ENCODE measurements around the gene LPCAT1.

DNA sequence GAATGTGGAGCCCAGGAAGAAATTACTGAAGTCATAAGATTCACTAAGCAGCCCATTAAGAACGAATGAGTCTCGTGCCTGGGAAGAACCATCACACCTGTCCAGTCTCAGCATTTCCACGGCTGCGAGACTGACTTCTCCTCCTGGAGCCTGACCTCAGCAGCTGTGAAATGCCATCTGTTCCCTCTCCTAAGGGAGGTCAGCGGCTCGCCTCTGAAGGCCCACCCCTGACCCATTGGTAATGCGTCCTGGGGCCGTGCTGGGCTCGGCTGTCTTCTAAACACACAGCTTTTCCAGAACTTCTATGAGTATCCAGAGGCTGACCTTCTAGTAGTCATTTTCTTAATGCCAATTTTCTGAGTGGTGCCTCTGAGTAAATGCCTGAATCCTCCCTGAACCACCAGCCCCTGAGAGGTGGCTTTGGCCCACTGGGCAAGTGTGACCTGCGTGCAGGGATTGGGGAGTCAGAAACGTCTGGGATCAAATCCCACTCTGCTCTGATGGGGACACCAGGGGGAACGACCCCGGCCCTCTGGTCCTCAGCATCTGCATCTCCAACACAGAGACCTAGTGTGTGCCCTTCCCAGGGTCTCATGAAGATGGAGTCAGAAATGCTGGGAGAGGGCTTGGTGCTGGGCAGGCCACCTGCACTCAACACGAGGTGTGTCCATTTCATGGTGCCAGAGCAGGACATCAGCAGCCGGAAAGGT, 84.2 kb downstream of the LPCAT1 start:
- TF ChIP-seq, protein P1, sequence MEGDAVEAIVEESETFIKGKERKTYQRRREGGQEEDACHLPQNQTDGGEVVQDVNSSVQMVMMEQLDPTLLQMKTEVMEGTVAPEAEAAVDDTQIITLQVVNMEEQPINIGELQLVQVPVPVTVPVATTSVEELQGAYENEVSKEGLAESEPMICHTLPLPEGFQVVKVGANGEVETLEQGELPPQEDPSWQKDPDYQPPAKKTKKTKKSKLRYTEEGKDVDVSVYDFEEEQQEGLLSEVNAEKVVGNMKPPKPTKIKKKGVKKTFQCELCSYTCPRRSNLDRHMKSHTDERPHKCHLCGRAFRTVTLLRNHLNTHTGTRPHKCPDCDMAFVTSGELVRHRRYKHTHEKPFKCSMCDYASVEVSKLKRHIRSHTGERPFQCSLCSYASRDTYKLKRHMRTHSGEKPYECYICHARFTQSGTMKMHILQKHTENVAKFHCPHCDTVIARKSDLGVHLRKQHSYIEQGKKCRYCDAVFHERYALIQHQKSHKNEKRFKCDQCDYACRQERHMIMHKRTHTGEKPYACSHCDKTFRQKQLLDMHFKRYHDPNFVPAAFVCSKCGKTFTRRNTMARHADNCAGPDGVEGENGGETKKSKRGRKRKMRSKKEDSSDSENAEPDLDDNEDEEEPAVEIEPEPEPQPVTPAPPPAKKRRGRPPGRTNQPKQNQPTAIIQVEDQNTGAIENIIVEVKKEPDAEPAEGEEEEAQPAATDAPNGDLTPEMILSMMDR (IDR thresholded peaks at IDR 0.05; ENCODE audit: extremely low read depth in 1 of 2, insufficient read depth in 1 of 2, low read depth in 1 of 2, low read length in 2 of 2) = no peak
- TF ChIP-seq POLR2A (IDR thresholded peaks at IDR 0.05; ENCODE audit: low read depth, low read length) (no peak), POLR2AphosphoS5 (IDR thresholded peaks at IDR 0.05; ENCODE audit: insufficient read depth, low read depth, low read length) (no peak), JUN (IDR thresholded peaks at IDR 0.05; ENCODE audit: borderline replicate concordance, insufficient read depth, insufficient read length, low read depth) (no peak), MYC (IDR thresholded peaks at IDR 0.05; ENCODE audit: low read depth, low read length) (no peak)
- TF ChIP-seq, protein P2, sequence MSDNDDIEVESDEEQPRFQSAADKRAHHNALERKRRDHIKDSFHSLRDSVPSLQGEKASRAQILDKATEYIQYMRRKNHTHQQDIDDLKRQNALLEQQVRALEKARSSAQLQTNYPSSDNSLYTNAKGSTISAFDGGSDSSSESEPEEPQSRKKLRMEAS (IDR thresholded peaks at IDR 0.05; ENCODE audit: insufficient read depth, insufficient read length) = no peak
